GM21515 (cell line): Measurements from ENCODE around the gene CDK11B.
"Not testable (repeated sequence)": the region's sequence is repeated elsewhere in the genome, so short reads cannot be mapped to it uniquely, and the experiment has no call there.

Experiments
- ATAC-seq: cut with Tn5 transposase; IDR thresholded peaks from one replicate; pipeline ENCODE4 v1.9.1; 2021; ENCODE audit not compliant: unreplicated experiment

Gene CDK11B

GRCh38 chr1:1600861-1601563, 57.8 kb downstream of the CDK11B start:
- ATAC-seq: no peak

- ATAC-seq: no peak
Measured at GRCh38 chr1:1599935-1600860, 58.6 kb downstream of the CDK11B start, which contains the start of gene FNDC10. Gene FNDC10 (minus strand): TSS chr1:1600135. CDS start chr1:1600015, 120 bp downstream.

GRCh38 chr1:1599030-1599934, 59.5 kb downstream of the CDK11B start:
- no peak for ATAC-seq

GRCh38 chr1:1598720-1599029, 60.1 kb downstream of the CDK11B start:
- no peak for ATAC-seq

- no peak for ATAC-seq
Measured at GRCh38 chr1:1598051-1598719, 60.6 kb downstream of the CDK11B start.

GRCh38 chr1:1597275-1597930, 61.4 kb downstream of the CDK11B start:
- no peak for ATAC-seq

- ATAC-seq: no peak
Measured at GRCh38 chr1:1596493-1597274, 62.1 kb downstream of the CDK11B start.

GRCh38 chr1:1595341-1595740, 63.5 kb downstream of the CDK11B start:
- not testable (repeated sequence) for ATAC-seq

- ATAC-seq: no peak
Measured at GRCh38 chr1:1594602-1595260, 64.1 kb downstream of the CDK11B start.

- no peak for ATAC-seq
Measured at GRCh38 chr1:1593834-1594601, 64.8 kb downstream of the CDK11B start.

GRCh38 chr1:1591452-1591851, 67.4 kb downstream of the CDK11B start:
- ATAC-seq: no peak
